Stimulated activated CD8-positive, alpha-beta memory T cell treated with anti-CD3 and anti-CD28 coated beads, Interleukin-2, amount 100 ng/mL, for 48 hours (primary cell): Measurements from ENCODE around the gene ST14.

ENCODE experiments used
- DNase-seq, 2 donors: peaks; one replicate each; pipeline ENCODE4 v3.0.0-alpha.2; 2020; ENCODE audit warnings: low read depth in 2 of 2

The ST14 gene

GRCh38 chr11:130208241-130209127, 48.9 kb downstream of the ST14 start:
- no peak for DNase-seq

GRCh38 chr11:130209128-130209932, 49.7 kb downstream of the ST14 start:
- DNase-seq, result no peak

GRCh38 chr11:130209954-130210854, 50.6 kb downstream of the ST14 start:
- no peak for DNase-seq

- no peak for DNase-seq
Observed at GRCh38 chr11:130211144-130211543, 51.6 kb downstream of the ST14 start.

- no peak for DNase-seq
Observed at GRCh38 chr11:130211781-130212401, 52.3 kb downstream of the ST14 start.

GRCh38 chr11:130212431-130212961, 52.9 kb downstream of the ST14 start:
- DNase-seq, result no peak

GRCh38 chr11:130213143-130213978, 53.8 kb downstream of the ST14 start:
- peak; percentile 53 to 57 for DNase-seq

- no peak for DNase-seq
Observed at GRCh38 chr11:130213979-130214281, 54.3 kb downstream of the ST14 start.

- no peak for DNase-seq
Observed at GRCh38 chr11:130214861-130215530, 55.4 kb downstream of the ST14 start.

GRCh38 chr11:130215531-130216220, 56.1 kb downstream of the ST14 start:
- DNase-seq, result no peak

GRCh38 chr11:130216221-130216550, 56.6 kb downstream of the ST14 start:
- DNase-seq, result no peak

GRCh38 chr11:130216591-130217132, 57.1 kb downstream of the ST14 start:
- no peak for DNase-seq

GRCh38 chr11:130217133-130218031, 57.8 kb downstream of the ST14 start:
- no peak for DNase-seq

GRCh38 chr11:130218501-130219070, 59.0 kb downstream of the ST14 start:
- DNase-seq, result no peak

- no peak for DNase-seq
Observed at GRCh38 chr11:130219148-130219547, 59.6 kb downstream of the ST14 start.

GRCh38 chr11:130220311-130221035, 60.9 kb downstream of the ST14 start:
- DNase-seq, result no peak
